ENCODE measurements around the gene HSPG2.
"Not testable (repeated sequence)": the region's sequence is repeated elsewhere in the genome, so short reads cannot be mapped to it uniquely, and the experiment has no call there.

DNA sequence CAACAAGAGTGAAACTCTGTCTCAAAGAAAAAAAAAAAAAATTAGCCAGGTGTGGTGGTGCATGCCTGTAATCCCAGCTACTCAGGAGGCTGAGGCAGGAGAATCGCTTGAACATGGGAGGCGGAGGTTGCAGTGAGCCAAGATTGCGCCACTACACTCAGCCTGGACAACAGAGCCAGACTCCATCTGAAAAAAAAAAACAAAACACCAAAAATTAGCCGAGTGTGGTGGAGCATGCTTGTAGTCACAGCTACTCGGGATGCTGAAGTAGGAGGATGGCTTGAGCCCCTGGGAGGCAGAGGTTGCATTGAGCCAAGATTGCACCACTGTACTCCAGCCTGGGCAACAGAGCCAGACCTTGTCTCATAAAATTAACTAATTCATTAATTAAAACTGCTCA, 160.2 kb downstream of the HSPG2 start:
- not testable (repeated sequence) for TF ChIP-seq DPF2 (IDR thresholded peaks at IDR 0.05); NELFE (IDR thresholded peaks at IDR 0.05; ENCODE audit: insufficient read depth, insufficient read length); ZNF232 (CRISPR knock-in tag; IDR thresholded peaks at IDR 0.05); FOXK2 (conservative IDR thresholded peaks at IDR 0.05 in 1 of 2, IDR thresholded peaks at IDR 0.05 in 1 of 2; ENCODE audit: low read depth in 2 of 2)
- TF ChIP-seq, protein P1, sequence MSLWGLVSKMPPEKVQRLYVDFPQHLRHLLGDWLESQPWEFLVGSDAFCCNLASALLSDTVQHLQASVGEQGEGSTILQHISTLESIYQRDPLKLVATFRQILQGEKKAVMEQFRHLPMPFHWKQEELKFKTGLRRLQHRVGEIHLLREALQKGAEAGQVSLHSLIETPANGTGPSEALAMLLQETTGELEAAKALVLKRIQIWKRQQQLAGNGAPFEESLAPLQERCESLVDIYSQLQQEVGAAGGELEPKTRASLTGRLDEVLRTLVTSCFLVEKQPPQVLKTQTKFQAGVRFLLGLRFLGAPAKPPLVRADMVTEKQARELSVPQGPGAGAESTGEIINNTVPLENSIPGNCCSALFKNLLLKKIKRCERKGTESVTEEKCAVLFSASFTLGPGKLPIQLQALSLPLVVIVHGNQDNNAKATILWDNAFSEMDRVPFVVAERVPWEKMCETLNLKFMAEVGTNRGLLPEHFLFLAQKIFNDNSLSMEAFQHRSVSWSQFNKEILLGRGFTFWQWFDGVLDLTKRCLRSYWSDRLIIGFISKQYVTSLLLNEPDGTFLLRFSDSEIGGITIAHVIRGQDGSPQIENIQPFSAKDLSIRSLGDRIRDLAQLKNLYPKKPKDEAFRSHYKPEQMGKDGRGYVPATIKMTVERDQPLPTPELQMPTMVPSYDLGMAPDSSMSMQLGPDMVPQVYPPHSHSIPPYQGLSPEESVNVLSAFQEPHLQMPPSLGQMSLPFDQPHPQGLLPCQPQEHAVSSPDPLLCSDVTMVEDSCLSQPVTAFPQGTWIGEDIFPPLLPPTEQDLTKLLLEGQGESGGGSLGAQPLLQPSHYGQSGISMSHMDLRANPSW (CRISPR knock-in tag; IDR thresholded peaks at IDR 0.05), result not testable (repeated sequence)
- TF ChIP-seq, protein P2, sequence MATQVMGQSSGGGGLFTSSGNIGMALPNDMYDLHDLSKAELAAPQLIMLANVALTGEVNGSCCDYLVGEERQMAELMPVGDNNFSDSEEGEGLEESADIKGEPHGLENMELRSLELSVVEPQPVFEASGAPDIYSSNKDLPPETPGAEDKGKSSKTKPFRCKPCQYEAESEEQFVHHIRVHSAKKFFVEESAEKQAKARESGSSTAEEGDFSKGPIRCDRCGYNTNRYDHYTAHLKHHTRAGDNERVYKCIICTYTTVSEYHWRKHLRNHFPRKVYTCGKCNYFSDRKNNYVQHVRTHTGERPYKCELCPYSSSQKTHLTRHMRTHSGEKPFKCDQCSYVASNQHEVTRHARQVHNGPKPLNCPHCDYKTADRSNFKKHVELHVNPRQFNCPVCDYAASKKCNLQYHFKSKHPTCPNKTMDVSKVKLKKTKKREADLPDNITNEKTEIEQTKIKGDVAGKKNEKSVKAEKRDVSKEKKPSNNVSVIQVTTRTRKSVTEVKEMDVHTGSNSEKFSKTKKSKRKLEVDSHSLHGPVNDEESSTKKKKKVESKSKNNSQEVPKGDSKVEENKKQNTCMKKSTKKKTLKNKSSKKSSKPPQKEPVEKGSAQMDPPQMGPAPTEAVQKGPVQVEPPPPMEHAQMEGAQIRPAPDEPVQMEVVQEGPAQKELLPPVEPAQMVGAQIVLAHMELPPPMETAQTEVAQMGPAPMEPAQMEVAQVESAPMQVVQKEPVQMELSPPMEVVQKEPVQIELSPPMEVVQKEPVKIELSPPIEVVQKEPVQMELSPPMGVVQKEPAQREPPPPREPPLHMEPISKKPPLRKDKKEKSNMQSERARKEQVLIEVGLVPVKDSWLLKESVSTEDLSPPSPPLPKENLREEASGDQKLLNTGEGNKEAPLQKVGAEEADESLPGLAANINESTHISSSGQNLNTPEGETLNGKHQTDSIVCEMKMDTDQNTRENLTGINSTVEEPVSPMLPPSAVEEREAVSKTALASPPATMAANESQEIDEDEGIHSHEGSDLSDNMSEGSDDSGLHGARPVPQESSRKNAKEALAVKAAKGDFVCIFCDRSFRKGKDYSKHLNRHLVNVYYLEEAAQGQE (IDR thresholded peaks at IDR 0.05; ENCODE audit: borderline replicate concordance), result not testable (repeated sequence)
- TF ChIP-seq, protein P2 (CRISPR knock-in tag; IDR thresholded peaks at IDR 0.05; ENCODE audit: low read depth), result not testable (repeated sequence)
- TF ChIP-seq, protein P3, sequence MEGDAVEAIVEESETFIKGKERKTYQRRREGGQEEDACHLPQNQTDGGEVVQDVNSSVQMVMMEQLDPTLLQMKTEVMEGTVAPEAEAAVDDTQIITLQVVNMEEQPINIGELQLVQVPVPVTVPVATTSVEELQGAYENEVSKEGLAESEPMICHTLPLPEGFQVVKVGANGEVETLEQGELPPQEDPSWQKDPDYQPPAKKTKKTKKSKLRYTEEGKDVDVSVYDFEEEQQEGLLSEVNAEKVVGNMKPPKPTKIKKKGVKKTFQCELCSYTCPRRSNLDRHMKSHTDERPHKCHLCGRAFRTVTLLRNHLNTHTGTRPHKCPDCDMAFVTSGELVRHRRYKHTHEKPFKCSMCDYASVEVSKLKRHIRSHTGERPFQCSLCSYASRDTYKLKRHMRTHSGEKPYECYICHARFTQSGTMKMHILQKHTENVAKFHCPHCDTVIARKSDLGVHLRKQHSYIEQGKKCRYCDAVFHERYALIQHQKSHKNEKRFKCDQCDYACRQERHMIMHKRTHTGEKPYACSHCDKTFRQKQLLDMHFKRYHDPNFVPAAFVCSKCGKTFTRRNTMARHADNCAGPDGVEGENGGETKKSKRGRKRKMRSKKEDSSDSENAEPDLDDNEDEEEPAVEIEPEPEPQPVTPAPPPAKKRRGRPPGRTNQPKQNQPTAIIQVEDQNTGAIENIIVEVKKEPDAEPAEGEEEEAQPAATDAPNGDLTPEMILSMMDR (IDR thresholded peaks at IDR 0.05 in 2 of 3, conservative IDR thresholded peaks at IDR 0.05 in 1 of 3; ENCODE audit: insufficient read depth in 2 of 3, low read depth in 1 of 3, low read length in 3 of 3), result not testable (repeated sequence)
- TF ChIP-seq, protein P4, sequence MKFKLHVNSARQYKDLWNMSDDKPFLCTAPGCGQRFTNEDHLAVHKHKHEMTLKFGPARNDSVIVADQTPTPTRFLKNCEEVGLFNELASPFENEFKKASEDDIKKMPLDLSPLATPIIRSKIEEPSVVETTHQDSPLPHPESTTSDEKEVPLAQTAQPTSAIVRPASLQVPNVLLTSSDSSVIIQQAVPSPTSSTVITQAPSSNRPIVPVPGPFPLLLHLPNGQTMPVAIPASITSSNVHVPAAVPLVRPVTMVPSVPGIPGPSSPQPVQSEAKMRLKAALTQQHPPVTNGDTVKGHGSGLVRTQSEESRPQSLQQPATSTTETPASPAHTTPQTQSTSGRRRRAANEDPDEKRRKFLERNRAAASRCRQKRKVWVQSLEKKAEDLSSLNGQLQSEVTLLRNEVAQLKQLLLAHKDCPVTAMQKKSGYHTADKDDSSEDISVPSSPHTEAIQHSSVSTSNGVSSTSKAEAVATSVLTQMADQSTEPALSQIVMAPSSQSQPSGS (CRISPR knock-in tag; IDR thresholded peaks at IDR 0.05), result not testable (repeated sequence)
